ENCODE measurements around the gene LRRC53.

The LRRC53 gene

DNA sequence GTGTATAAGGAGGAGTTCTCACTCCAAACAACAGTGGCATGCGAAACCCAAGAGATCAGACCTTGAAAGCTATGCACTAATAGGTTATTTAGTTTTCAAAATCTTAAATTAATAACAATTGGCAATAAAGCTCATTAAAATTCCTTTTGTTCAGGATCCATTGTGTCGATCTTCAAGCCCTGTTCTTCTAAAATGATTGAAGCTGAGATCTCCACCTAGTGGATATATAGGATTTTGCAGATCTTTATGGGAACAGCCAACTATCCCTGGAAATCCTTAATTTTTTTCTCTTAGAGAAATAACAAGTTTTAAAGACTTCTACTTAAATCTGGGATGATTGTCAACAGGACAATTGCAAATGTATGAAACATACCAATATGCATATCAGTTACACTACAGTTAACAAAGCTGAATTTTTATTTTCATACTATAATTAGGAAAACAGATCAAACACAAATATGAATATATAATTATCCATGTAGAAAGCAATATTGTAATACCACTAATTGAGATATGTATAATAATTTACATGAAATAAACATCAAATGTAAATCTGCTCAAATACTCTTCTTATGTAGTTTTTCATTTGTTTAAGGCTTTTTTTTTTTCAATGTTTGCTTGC lies 43.3 kb downstream of the LRRC53 start:
- Histone ChIP-seq H3K36me3 (replicated peaks; ENCODE audit: insufficient read depth, low read length) (no peaks in the 10 kb centered on the region), H3K27me3 (replicated peaks; ENCODE audit: insufficient read depth, low read length) (no peaks in the 10 kb centered on the region), H3K9me3 (replicated peaks; ENCODE audit: insufficient read depth, low read length) (no peaks in the 10 kb centered on the region), H3K4me3 (ENCODE audit: low read length) (no peak overlapping the region), H4K20me1 (ENCODE audit: insufficient read depth, low read length) (no peaks in the 10 kb centered on the region), H2AFZ (ENCODE audit: low read length) (no peak overlapping the region), H3K27ac (ENCODE audit: low read length) (no peak overlapping the region), H3K9me2 (replicated peaks; ENCODE audit: insufficient read depth, low read length) (no peaks in the 10 kb centered on the region), H3F3A (ENCODE audit: insufficient read depth, low read length) (no peaks in the 10 kb centered on the region), H3K9ac (ENCODE audit: low read length) (no peak overlapping the region), H3K4me1 (ENCODE audit: low read length) (no peaks in the 10 kb centered on the region), H3K79me2 (ENCODE audit: low read length) (no peaks in the 10 kb centered on the region), H3K4me2 (ENCODE audit: low read depth, low read length) (no peak overlapping the region)
- DNase-seq, result peak; percentile 40
- no peak for TF ChIP-seq EZH2phosphoT487 (IDR thresholded peaks at IDR 0.05; ENCODE audit: low read length)
- TF ChIP-seq, protein P1, sequence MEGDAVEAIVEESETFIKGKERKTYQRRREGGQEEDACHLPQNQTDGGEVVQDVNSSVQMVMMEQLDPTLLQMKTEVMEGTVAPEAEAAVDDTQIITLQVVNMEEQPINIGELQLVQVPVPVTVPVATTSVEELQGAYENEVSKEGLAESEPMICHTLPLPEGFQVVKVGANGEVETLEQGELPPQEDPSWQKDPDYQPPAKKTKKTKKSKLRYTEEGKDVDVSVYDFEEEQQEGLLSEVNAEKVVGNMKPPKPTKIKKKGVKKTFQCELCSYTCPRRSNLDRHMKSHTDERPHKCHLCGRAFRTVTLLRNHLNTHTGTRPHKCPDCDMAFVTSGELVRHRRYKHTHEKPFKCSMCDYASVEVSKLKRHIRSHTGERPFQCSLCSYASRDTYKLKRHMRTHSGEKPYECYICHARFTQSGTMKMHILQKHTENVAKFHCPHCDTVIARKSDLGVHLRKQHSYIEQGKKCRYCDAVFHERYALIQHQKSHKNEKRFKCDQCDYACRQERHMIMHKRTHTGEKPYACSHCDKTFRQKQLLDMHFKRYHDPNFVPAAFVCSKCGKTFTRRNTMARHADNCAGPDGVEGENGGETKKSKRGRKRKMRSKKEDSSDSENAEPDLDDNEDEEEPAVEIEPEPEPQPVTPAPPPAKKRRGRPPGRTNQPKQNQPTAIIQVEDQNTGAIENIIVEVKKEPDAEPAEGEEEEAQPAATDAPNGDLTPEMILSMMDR (IDR thresholded peaks at IDR 0.05; ENCODE audit: low read length), result peak; percentile 61

DNA sequence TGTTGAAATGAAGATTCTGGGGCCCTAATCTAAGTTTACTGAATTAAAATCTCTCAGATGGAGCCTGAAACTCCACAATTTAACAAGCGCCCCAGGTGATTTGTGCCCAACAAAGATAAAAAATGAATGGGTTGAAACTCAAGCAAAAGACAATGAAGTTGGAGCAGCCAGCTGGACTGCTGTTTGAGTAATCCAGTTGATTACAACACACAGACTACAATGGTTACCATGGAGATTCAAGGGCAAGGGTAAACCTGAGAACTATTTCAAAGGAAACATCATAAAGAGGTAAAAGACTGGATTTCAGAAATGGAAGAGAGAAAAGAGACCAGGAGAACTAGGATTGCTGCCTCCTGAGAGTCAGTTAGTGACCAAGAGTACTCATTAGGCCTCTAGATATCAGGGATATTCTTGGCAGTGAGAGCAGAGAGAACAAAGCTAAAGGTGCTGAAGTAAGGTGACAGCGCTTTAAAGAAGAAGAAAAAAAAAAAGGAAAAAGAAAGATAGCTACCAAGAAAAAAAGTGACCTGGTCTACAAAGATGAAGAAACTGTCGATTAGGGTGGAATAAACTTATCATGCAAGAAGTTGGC lies 44.5 kb downstream of the LRRC53 start:
- H3K27me3 ChIP-seq (replicated peaks; ENCODE audit: insufficient read depth, low read length), result no peaks in the 10 kb centered on the region
- no peak overlapping the region for H3K4me3 ChIP-seq (ENCODE audit: low read length)
- H3K9me3 ChIP-seq (replicated peaks; ENCODE audit: insufficient read depth, low read length), result no peaks in the 10 kb centered on the region
- H3K9me2 ChIP-seq (replicated peaks; ENCODE audit: insufficient read depth, low read length), result no peaks in the 10 kb centered on the region
- TF ChIP-seq EZH2phosphoT487 (IDR thresholded peaks at IDR 0.05; ENCODE audit: low read length) (no peak), EZH2 (optimal IDR thresholded peaks at IDR 0.05; ENCODE audit: low read depth, low read length) (no peak)
- TF ChIP-seq, protein P1 (IDR thresholded peaks at IDR 0.05; ENCODE audit: low read length), result no peak
- no peaks in the 10 kb centered on the region for H3K79me2 ChIP-seq (ENCODE audit: low read length)
- no peaks in the 10 kb centered on the region for H3K36me3 ChIP-seq (replicated peaks; ENCODE audit: insufficient read depth, low read length)
- H3K9ac ChIP-seq (ENCODE audit: low read length), result no peak overlapping the region
- no peak overlapping the region for H3K4me2 ChIP-seq (ENCODE audit: low read depth, low read length)
- H3K27ac ChIP-seq (ENCODE audit: low read length), result no peak overlapping the region
- no peaks in the 10 kb centered on the region for H3F3A ChIP-seq (ENCODE audit: insufficient read depth, low read length)
- no peaks in the 10 kb centered on the region for H4K20me1 ChIP-seq (ENCODE audit: insufficient read depth, low read length)
- H3K4me1 ChIP-seq (ENCODE audit: low read length), result no peaks in the 10 kb centered on the region
- DNase-seq, result no peak
- H2AFZ ChIP-seq (ENCODE audit: low read length), result no peak overlapping the region

DNA sequence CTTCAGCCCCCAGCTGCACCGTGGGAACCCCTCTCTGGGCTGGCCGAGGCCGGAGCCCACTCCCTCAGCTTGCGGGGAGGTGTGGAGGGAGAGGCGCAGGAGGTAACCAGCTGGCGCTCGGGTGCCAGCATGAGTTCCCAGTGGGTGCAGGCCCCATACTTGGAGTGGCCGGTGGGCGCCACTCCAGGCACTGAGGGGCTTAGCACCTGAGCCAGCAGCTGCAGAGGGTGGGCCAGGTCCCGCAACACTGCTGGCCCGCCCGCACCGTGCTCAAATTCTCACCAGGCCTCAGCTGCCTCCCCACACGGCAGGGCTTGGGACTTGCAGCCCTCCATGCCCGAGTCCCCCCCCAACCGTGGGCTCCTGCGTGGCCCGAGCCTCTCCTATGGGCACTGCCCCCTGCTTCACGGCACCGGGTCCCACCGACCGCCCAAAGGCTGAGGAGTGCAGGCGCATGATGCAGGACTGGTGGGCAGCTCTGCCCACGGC lies 47.2 kb downstream of the LRRC53 start:
- Histone ChIP-seq H3K79me2 (ENCODE audit: low read length) (no peaks in the 10 kb centered on the region), H3K27me3 (replicated peaks; ENCODE audit: insufficient read depth, low read length) (no peaks in the 10 kb centered on the region), H3K4me2 (ENCODE audit: low read depth, low read length) (no peak overlapping the region), H3K36me3 (replicated peaks; ENCODE audit: insufficient read depth, low read length) (no peaks in the 10 kb centered on the region), H3K4me3 (ENCODE audit: low read length) (no peak overlapping the region), H2AFZ (ENCODE audit: low read length) (no peak overlapping the region), H3K9me3 (replicated peaks; ENCODE audit: insufficient read depth, low read length) (no peaks in the 10 kb centered on the region), H3K4me1 (ENCODE audit: low read length) (no peaks in the 10 kb centered on the region), H3K27ac (ENCODE audit: low read length) (no peak overlapping the region), H3K9me2 (replicated peaks; ENCODE audit: insufficient read depth, low read length) (no peaks in the 10 kb centered on the region), H3F3A (ENCODE audit: insufficient read depth, low read length) (no peaks in the 10 kb centered on the region), H3K9ac (ENCODE audit: low read length) (no peak overlapping the region), H4K20me1 (ENCODE audit: insufficient read depth, low read length) (no peaks in the 10 kb centered on the region)
- no peak for TF ChIP-seq EZH2 (optimal IDR thresholded peaks at IDR 0.05; ENCODE audit: low read depth, low read length)
- no peak for TF ChIP-seq EZH2phosphoT487 (IDR thresholded peaks at IDR 0.05; ENCODE audit: low read length)
- TF ChIP-seq, protein P1 (IDR thresholded peaks at IDR 0.05; ENCODE audit: low read length), result no peak
- DNase-seq, result no peak

All from MM.1S (cell line).